GM18502 (cell line): ENCODE data around the gene OR6C1.
"Not testable (repeated sequence)": the region's sequence is repeated elsewhere in the genome, so short reads cannot be mapped to it uniquely, and the experiment has no call there.

Experiments used
- ATAC-seq: cut with Tn5 transposase; IDR thresholded peaks from one replicate; pipeline ENCODE4 v1.9.1; 2021; ENCODE audit warnings: mild to moderate bottlenecking; ENCODE audit not compliant: unreplicated experiment, poor library complexity

OR6C1 gene

DNA sequence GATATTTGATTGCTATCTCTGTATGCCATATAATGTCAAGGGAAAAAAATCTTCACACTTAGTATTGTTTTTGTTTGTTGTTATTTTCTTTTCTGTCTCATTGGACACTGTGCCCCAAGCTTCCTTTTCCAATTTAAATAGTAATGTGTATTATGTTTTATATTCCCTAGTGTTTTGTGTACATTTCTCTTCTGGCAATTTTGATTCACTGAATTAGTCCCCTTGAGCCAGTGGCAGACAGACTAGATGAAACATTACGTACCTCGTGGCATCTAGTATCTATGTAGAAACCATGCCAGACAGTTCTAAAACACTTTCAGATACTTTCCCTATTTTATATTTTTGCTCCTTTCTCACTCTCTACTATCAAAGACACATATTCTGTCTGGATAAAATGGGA lies at the start of gene OR6C1:
Gene OR6C1, plus strand, starts transcription at position 301 of the 400 bp plus-strand sequence. CDS start 6,257 bp downstream, outside the sequence.
- no peak for ATAC-seq

- no peak for ATAC-seq
Measured at GRCh38 chr12:55280991-55281390, 33.2 kb upstream of the OR6C1 start.

GRCh38 chr12:55289999-55290398 lies 24.1 kb upstream of the OR6C1 start:
- ATAC-seq, result no peak

DNA sequence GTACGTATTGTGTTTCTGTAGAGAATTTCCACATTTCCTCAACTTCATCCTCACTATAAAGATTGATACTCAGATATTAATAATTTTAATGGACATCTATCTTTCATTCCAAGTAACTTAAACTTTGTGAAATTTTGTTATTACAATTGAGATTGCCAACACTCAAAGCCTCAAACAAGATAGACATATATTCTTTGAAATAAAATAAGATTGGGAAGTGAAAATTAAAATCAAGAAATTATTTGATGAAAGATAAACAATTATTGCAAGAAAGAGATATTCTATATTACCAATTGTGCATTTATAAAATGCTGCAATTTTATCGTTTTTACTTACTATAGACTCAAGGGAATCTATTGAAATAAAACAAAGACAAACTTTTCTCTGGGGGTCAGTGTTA lies 17.7 kb upstream of the OR6C1 start, which contains the start of gene OR6C6:
Gene OR6C6, minus strand, starts transcription at position 101 of the 400 bp plus-strand sequence. CDS start 1,337 bp downstream, outside the sequence.
- no peak for ATAC-seq

GRCh38 chr12:55320201-55320600 lies 6.1 kb downstream of the OR6C1 start:
- no peak for ATAC-seq

- not testable (repeated sequence) for ATAC-seq
Measured at GRCh38 chr12:55325801-55326200, 11.7 kb downstream of the OR6C1 start.

DNA sequence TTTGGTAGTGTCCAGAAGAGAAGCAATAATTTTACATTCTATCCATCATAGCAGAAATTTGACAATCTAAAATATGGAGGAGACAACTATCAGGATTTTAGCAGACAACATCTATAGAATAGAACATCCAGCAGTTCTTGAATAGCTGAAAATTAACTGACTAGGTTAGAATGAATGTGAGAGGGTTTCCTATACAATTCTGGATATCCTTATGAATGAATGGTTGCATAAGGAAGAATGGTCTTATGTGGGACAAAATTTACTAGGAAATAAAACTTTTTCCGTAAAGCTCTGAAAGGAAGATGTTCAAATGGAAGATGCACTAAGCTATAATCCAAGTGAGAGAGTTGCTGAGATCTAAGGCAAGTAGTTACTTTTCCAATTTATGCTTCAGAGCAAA lies 16.3 kb downstream of the OR6C1 start, which contains the start of gene OR6C3:
Gene OR6C3, plus strand, starts transcription at position 301 of the 400 bp plus-strand sequence. CDS start 955 bp downstream, outside the sequence.
- no peak for ATAC-seq

GRCh38 chr12:55336002-55336401 lies 21.9 kb downstream of the OR6C1 start:
- ATAC-seq, result no peak

- ATAC-seq, result not testable (repeated sequence)
Measured at GRCh38 chr12:55355338-55355737, 41.2 kb downstream of the OR6C1 start.

- no peak for ATAC-seq
Measured at GRCh38 chr12:55362675-55363074, 48.5 kb downstream of the OR6C1 start, which contains the start of gene OR6C75. TSS of gene OR6C75 (plus strand) at chr12:55362975. CDS start at chr12:55365111, 2,136 bp downstream.

GRCh38 chr12:55365086-55365485 lies 50.9 kb downstream of the OR6C1 start:
- ATAC-seq, result no peak
